Tibial artery (tissue), 4 donors: ENCODE data around the gene CALCOCO1.

ENCODE experiments used
- DNase-seq, 2 donors: peaks; one replicate each; pipeline ENCODE4 v3.0.0-alpha.2; 2019
- H3K27ac ChIP-seq, 2 donors: fragments of 200-600 bp; sonication (generic) in 1 of 2; 1 replicate in 1 of 2; 2 replicates in 1 of 2; pipeline ENCODE4 v1.5.1; 2018 to 2019; ENCODE audit warnings: mild to moderate bottlenecking in 1 of 2
- H3K27me3 ChIP-seq, 2 donors: fragments of 200-600 bp; sonication (generic) in 1 of 2; one replicate each; pipeline versions ENCODE4 v1.5.1 to v1.6.0; 2016 to 2019
- H3K36me3 ChIP-seq, 3 donors: fragments of 200-600 bp; sonication (generic) in 2 of 3; one replicate each; pipeline ENCODE4 v1.5.1; 2016 to 2019; ENCODE audit warnings: mild to moderate bottlenecking in 2 of 3
- H3K4me1 ChIP-seq, 4 donors: fragments of 200-600 bp; sonication (generic) in 2 of 4; 1 replicate in 3 of 4; 2 replicates in 1 of 4; pipeline ENCODE4 v1.5.1; 2016 to 2019
- H3K4me3 ChIP-seq, 2 donors: fragments of 200-600 bp; sonication (generic) in 1 of 2; 1 replicate in 1 of 2; 2 replicates in 1 of 2; pipeline ENCODE4 v1.5.1; 2018 to 2019; ENCODE audit warnings: mild to moderate bottlenecking in 2 of 2
- H3K9me3 ChIP-seq, 3 donors: fragments of 200-600 bp; sonication (generic) in 1 of 3; one replicate each; pipeline ENCODE4 v1.5.1; 2016 to 2019
- CTCF ChIP-seq, 2 experiments: fragments of 200-600 bp in 1 of 2; fragments of 450-650 bp in 1 of 2; IDR thresholded peaks; one replicate each; pipeline ENCODE4 v1.5.1; 2017 to 2019; ENCODE audit warnings: antibody characterized with exemption in 2 of 2, mild to moderate bottlenecking in 1 of 2, moderate library complexity in 1 of 2
- intact Hi-C: fragments of 100-400 bp; cut with DNase I; formaldehyde crosslinking; loops from one replicate; pipeline ENCODE4 v1.15.0; 2023; ENCODE audit warnings: low total_unique reads

The CALCOCO1 gene

GRCh38 chr12:53758730-53759103, 31.5 kb upstream of the CALCOCO1 start:
- intact Hi-C loops, result no loop called here
- H3K27ac ChIP-seq, result no peak overlapping the region
- H3K27me3 ChIP-seq, result peaks cover 0 to 60% of the 10 kb centered on the region in 2 donors

DNA sequence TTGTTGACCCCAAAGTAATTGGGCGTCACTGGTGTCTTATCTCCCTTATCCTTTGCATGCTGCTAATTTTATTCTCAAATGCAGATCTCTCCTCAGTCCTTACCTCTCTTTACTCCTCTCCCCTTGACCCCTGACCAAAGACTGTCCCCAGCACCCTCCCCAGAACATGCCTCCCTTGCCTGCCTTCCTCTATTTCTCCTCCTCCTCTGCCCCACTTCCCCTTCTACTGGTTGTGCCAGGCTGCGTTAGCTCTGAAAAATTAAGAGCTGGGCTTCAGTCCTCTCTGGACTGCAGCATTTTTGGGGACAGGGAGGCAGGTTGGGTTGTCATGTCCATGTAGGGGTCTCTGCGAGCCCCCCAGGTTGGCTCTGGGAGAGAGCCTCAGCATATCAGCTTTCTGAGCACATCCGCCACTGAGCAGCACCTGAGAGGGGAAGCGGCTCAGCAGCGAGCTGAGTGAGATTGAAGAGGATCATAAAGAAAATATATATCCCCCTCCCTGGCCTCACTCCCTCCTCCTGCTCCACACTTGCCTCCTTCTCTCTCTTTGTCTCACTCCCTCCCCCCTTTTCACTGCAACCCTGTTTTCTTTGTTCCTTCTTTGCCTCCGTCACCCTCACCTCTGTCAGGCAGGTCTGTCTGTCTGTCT, 31.0 kb upstream of the CALCOCO1 start:
- intact Hi-C loops, result no loop called here
- Histone ChIP-seq H3K36me3 (no peaks in the 10 kb centered on the region), H3K27ac (no peak overlapping the region), H3K27me3 (peaks cover 0 to 57% of the 10 kb centered on the region in 2 donors), H3K9me3 (no peaks in the 10 kb centered on the region), H3K4me1 (peaks cover 0 to 5% (median 0%) of the 10 kb centered on the region in 4 donors), H3K4me3 (no peak overlapping the region)
- DNase-seq, result no peak
- no peak for TF ChIP-seq CTCF (IDR thresholded peaks at IDR 0.05)

More at GRCh38 chr12:53758730-53759103, 31.5 kb upstream of the CALCOCO1 start:
- DNase-seq, result no peak
- no peaks in the 10 kb centered on the region for H3K36me3 ChIP-seq
- TF ChIP-seq CTCF (IDR thresholded peaks at IDR 0.05), result no peak
- peaks cover 0 to 5% (median 0%) of the 10 kb centered on the region in 4 donors for H3K4me1 ChIP-seq
- no peak overlapping the region for H3K4me3 ChIP-seq
- H3K9me3 ChIP-seq, result no peaks in the 10 kb centered on the region

DNA sequence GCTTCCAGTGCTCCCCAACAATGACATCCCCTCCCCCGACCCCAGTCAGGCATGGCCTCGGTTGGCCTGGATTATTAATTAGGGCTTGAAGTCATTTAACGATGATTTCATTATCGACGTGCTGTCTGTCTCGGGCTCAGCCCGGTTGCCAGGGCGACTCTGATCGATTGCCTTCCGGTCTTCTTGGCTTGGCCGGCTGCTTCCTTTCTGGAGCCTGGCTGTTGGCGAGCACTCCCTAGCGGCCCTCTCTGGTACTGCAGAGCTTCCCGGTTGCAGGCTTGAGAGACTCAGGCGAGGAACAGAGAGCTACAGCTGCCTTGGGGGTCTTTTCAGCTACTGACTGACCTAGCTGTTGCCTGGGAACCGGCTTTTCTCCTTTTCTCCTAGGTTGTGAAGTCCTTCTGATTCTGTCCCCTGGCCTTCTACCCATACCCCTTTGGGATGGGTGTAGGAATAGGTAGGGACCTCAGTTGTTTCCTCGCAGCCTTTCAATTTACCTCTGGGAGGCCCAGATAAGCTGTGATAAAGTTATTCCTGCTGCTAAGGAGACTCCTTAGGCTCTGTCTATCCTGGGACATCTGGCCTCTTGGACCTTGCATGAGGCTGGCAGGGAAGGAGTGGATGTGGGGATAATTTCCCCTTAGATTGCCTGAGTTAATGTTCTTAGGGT, 30.0 kb upstream of the CALCOCO1 start:
- no peak overlapping the region for H3K4me3 ChIP-seq
- peaks cover 0 to 7% (median 0%) of the 10 kb centered on the region in 4 donors for H3K4me1 ChIP-seq
- H3K27me3 ChIP-seq, result peaks cover 0 to 58% of the 10 kb centered on the region in 2 donors
- no peaks in the 10 kb centered on the region for H3K36me3 ChIP-seq
- DNase-seq, result peak; percentile 77 to 84
- peak; percentile 79 to 95 for TF ChIP-seq CTCF (IDR thresholded peaks at IDR 0.05)
- no peak overlapping the region for H3K27ac ChIP-seq
- intact Hi-C loops, result no loop called here
- no peaks in the 10 kb centered on the region for H3K9me3 ChIP-seq

DNA sequence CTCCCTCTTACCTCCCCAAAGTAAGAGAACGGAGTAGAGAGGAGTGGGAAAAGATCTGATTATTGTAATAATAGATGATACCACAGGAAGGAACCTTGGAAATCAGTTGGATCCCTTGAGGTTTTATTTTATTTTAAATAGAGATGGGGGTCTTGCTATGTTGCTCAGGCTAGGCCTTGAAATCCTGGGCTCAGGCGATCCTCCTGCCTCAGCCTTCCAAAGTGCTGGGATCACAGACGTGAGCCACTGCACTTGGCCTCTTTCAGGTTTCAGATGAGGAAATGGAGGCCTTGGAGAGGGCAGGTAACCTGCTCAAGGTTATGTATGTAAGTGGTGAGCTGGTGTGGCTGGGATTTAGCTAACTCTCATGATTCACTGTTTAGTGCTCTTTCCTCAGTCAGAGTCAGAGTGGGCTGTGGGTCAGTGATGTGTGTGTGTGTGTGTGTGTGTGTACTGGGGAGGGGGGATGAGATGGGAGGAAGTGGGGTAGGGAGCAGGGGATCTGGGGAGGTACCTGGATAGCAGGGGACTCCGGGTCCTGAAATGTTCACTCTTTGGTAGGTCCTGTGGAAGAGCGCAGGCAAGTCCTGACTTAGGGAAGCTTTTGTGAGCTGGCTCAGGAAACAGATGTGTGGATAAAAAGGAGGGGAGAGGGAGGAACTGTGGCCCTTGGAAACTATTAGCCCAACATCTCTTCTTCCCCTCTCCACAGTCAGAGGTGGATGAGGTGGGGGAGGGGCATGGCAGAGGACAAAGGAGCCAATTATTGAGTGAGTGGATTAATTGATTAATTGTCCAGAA, 29.2 kb upstream of the CALCOCO1 start:
- Histone ChIP-seq H3K27ac (no peak overlapping the region), H3K4me3 (no peak overlapping the region), H3K4me1 (peaks cover 0 to 14% (median 6%) of the 10 kb centered on the region in 4 donors), H3K36me3 (no peaks in the 10 kb centered on the region), H3K27me3 (peaks cover 0 to 61% of the 10 kb centered on the region in 2 donors), H3K9me3 (no peaks in the 10 kb centered on the region)
- TF ChIP-seq CTCF (IDR thresholded peaks at IDR 0.05), result no peak
- intact Hi-C loops, result no loop called here
- no peak for DNase-seq

DNA sequence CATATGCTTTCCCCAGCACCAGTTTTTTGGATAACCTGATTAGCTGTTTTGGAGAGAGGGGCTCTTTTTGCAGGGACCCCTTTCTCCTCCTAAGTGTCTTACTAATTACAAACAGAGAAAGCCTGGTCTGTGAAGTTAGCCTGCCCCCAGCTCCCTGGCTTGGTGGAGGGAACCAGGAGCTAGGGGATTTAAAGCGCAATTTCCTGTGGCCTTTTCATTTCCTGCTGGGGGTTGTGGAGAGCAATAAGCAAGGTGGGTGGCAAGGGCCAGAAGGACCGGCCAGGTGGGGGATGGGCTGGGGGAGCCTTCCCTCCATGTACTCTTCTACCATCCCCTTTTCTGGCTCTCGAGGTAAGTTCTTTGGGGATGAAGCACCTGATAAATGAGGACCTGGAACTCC, 28.6 kb upstream of the CALCOCO1 start:
- H3K9me3 ChIP-seq, result no peaks in the 10 kb centered on the region
- H3K36me3 ChIP-seq, result no peaks in the 10 kb centered on the region
- no peak for TF ChIP-seq CTCF (IDR thresholded peaks at IDR 0.05)
- H3K4me1 ChIP-seq, result peaks cover 0 to 20% (median 12%) of the 10 kb centered on the region in 4 donors
- H3K27me3 ChIP-seq, result peaks cover 0 to 61% of the 10 kb centered on the region in 2 donors
- no peak overlapping the region for H3K4me3 ChIP-seq
- intact Hi-C loops, result no loop called here
- H3K27ac ChIP-seq, result no peak overlapping the region
- DNase-seq, result no peak
